NCI-H2107 (cell line): ENCODE data around the gene RBBP8.
"Not testable (repeated sequence)": the region's sequence is repeated elsewhere in the genome, so short reads cannot be mapped to it uniquely, and the experiment has no call there.

Experiments
- DNase-seq: peaks from one replicate; lab custom pipeline; 2025; lab: John Stamatoyannopoulos, UW

The RBBP8 gene

GRCh38 chr18:22943847-22944246 lies 10.7 kb downstream of the RBBP8 start:
- no peak for DNase-seq

DNA sequence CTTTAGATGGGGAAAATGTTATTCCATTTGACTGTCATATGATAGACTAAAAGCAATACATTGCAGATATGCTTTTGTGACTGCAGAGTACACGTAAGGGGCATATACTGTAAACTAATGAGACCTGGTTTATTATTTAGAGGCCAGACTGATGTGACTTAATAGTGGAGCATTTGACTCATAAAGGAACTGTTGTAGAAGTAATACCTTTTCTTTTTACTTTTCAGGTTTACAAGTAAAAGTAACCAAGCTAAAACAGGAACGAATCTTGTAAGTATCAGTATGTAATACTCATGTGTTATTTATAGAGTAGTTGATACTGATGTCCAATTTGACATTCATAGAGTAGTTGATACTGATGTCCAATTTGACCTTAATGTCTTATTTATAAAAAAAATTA lies 13.1 kb downstream of the RBBP8 start:
- no peak for DNase-seq

GRCh38 chr18:22946846-22947245 lies 13.7 kb downstream of the RBBP8 start:
- no peak for DNase-seq

GRCh38 chr18:22951823-22952222 lies 18.7 kb downstream of the RBBP8 start:
- no peak for DNase-seq

GRCh38 chr18:22952525-22952924 lies 19.4 kb downstream of the RBBP8 start:
- DNase-seq = no peak

- not testable (repeated sequence) for DNase-seq
Measured at GRCh38 chr18:22953982-22954381, 20.9 kb downstream of the RBBP8 start.

- DNase-seq = no peak
Measured at GRCh38 chr18:22956226-22956625, 23.1 kb downstream of the RBBP8 start.

GRCh38 chr18:22961156-22961555 lies 28.0 kb downstream of the RBBP8 start:
- DNase-seq = no peak

DNA sequence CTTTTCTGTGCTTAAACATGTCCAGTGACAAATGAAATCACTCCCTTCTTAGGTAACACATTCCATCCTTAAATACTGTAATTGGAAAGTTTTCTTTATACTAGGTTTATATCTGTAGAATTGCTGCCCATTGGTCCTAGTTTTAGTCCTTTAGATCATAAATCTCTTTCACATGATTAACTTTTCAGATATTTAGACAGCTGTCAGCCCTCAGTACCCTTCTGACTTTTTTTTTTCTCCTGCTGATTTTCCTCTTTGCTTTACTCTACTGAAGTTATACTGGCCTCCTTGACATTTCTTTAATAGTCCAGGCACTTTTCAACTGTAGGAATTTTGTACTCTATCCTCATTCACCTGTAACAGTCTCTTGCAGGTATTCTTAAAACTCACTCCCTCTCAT lies 28.9 kb downstream of the RBBP8 start:
- DNase-seq = no peak

- no peak for DNase-seq
Measured at GRCh38 chr18:22964116-22964515, 31.0 kb downstream of the RBBP8 start.

GRCh38 chr18:22964722-22965121 lies 31.6 kb downstream of the RBBP8 start:
- DNase-seq = no peak

DNA sequence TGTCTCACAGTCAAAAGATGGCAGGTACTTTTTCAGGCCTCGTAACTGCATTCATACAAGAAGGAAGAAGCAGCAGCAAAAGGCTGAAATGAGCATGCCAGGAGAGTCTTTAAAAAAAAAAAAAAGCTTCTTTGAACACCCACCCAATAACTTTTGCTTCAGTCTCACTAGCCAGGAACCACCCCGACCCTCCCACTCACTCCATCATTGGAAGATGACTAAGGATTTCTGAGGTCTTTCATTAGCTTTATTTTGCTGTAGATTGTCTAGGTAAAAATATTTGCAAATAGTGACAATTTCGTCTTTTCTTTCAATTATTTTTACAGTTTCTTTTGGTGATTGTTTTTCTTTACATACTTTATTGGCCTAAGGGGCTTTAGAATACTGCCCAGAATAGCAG lies 37.9 kb downstream of the RBBP8 start:
- no peak for DNase-seq

- DNase-seq = no peak
Measured at GRCh38 chr18:22974001-22974400, 40.9 kb downstream of the RBBP8 start.

- DNase-seq = no peak
Measured at GRCh38 chr18:22974707-22975106, 41.6 kb downstream of the RBBP8 start.

DNA sequence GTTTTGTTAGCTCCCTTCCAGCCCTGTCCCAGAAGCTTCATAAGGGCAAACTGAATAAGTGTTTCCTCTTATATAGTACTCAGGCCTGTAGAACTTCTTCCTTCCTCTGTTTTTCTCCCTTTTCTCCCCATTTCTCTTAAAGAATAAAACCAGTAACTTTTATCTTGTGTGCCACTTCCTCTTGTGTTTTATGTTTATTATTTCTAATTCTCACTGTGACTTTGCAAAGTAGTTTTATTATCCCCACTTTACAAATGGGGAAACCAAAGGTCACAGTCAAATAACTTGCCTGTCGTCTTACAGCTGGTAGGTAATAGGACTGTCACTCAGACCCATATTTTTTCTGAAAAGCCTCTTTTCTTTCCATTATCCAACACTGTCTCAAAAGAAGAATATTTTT lies 42.4 kb downstream of the RBBP8 start:
- no peak for DNase-seq

DNA sequence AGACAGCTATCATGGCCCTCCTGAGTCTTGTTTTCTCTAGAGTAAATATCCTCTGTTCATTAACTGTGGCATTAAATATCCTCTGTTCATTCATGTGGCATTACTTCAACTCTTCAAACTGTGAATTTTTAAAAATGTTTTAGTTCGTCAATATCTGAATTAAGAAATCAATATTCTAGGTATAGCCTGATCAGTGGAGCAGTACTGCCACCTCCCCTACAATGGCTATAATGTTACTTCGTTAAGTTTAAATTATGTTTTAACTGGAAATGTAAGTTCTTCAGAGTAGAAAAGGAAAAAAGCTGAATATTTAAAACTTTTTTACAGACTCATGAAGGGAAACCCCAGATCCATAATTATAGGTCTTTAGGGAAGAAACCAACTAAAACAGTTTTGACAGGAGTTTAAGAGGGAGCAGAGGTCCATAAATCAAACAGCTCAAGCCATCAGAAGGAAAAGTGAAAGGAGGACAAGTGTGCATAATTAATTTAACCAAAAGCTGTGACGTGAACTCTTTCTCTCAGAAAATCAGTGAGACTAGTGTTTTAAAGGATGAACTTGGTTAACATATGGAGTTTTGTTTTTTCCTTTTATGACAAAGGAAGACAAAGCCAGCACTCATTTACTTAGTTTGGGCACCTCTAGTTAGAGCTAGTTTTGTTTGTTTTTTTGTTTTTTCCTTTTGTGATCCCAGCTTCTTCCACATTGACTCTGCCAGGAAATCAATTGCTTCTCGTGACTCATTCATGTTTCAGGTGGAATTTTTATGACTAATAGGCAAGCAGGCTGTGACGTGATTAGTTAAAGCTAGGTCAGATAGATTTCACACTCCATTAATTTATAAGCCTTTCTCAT lies 44.9 kb downstream of the RBBP8 start:
- DNase-seq = no peak

GRCh38 chr18:22980394-22980793 lies 47.3 kb downstream of the RBBP8 start:
- no peak for DNase-seq

- no peak for DNase-seq
Measured at GRCh38 chr18:22981274-22982133, 48.4 kb downstream of the RBBP8 start.

GRCh38 chr18:22983175-22983574 lies 50.0 kb downstream of the RBBP8 start:
- DNase-seq = no peak

GRCh38 chr18:22985250-22985649 lies 52.1 kb downstream of the RBBP8 start:
- no peak for DNase-seq

DNA sequence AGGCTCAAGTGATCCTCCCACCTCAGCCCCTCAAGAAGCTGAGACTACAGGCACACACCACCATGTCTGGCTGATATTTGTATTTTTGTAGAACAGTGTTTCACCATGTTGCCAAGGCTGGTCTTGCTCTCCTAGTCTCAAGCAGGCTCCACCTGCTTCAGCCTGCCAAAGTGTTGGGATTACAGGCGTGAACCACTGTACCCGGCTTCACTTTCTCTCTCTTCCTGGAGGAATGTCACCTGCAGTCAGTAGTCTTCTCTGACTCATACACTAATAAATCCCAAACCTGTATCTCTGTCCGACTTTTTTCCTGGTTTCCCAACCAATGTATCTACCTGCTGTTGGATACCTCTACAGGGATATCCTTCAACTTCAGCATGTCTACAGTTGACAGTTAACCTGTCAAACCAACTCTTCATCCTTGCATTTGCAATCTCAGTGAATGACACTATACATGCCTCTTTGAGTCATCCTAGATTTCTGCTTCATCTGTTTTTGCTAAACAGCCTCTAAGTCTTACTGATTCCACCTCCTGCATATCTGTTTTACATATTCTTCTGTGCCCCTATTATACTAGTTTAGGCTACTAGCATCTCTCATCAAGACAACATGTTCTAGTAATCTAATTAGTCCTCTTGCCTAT lies 54.5 kb downstream of the RBBP8 start:
- DNase-seq = no peak

- DNase-seq = no peak
Measured at GRCh38 chr18:22988208-22988607, 55.1 kb downstream of the RBBP8 start.

DNA sequence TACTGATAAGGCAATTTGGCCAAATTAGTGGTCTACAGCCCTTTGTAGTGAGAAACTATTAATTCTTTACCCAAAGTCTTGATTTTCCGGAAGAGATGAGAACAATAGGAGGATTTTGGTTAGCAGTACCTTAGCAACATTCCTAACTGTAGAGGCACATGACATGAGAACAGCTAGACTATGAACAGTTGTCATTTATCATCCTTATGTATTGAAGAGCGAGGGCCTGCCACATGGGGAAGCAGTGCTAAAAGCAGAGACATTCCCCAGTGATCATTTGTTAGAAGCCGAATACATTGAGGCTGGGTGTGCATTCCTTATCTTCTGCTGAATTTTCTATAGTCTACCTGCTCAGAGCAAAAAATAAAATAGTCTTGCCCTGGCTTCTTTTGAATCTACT lies 65.2 kb downstream of the RBBP8 start:
- no peak for DNase-seq
